K562 (cell line): ENCODE results near the gene MBD1. TPM values are rescaled to one million over a fixed set of nuclear protein-coding genes. Genes with fewer than 3 reads are reported as not detected.

ENCODE experiments used
- CREBBP ChIP-seq: IDR thresholded peaks from one replicate; pipeline ENCODE4 v1.6.1; 2012; ENCODE audit warnings: low read depth, mild to moderate bottlenecking, control low read depth, inconsistent platforms, low read length
- DMBX1 ChIP-seq: fragments of 250-450 bp; sonication (Bioruptor Pico); IDR thresholded peaks from 2 replicates; pipeline ENCODE4 v1.8.0; 2022; ENCODE audit warnings: inconsistent platforms, mild to moderate bottlenecking, moderate library complexity, borderline replicate concordance
- GABPA ChIP-seq: fragments of 200-800 bp; sonication (Bioruptor generic); conservative IDR thresholded peaks from 2 replicates; pipeline ENCODE4 v1.6.1; 2016; ENCODE audit warnings: low read depth, missing genetic modification characterization, missing compliant biosample characterization
- GTF2E2 ChIP-seq: fragments of 200-800 bp; sonication (Bioruptor generic); IDR thresholded peaks from 2 replicates; pipeline ENCODE4 v1.6.1; 2016; ENCODE audit warnings: missing genetic modification characterization, missing compliant biosample characterization
- HNRNPL ChIP-seq: fragments of 200-400 bp; formaldehyde crosslinking; IDR thresholded peaks from 2 replicates; pipeline ENCODE4 v1.6.1; 2017; ENCODE audit warnings: low read depth, mild to moderate bottlenecking, low read length
- KDM4B ChIP-seq, 2 experiments: fragments of 450-650 bp in 1 of 2; sonication (generic) in 1 of 2; IDR thresholded peaks; 2 replicates each; pipeline ENCODE4 v1.6.1; 2016 to 2017; ENCODE audit warnings: borderline replicate concordance in 2 of 2, antibody characterized with exemption in 1 of 2, low read depth in 1 of 2, mild to moderate bottlenecking in 1 of 2
- MBD2 ChIP-seq: sonication (generic); IDR thresholded peaks from 2 replicates; pipeline ENCODE4 v1.6.1; 2016; ENCODE audit warnings: low read depth, borderline replicate concordance
- NCOA6 ChIP-seq: fragments of 450-650 bp; IDR thresholded peaks from 2 replicates; pipeline ENCODE4 v1.6.1; 2017; ENCODE audit warnings: mild to moderate bottlenecking
- NRF1 ChIP-seq, 2 experiments: fragments of 450-650 bp; IDR thresholded peaks in 1 of 2; conservative IDR thresholded peaks in 1 of 2; 2 replicates each; pipeline ENCODE4 v1.6.1; 2014; ENCODE audit warnings: mild to moderate bottlenecking in 2 of 2
- RBM25 ChIP-seq: fragments of 200-400 bp; formaldehyde crosslinking; IDR thresholded peaks from 2 replicates; pipeline ENCODE4 v1.6.1; 2018; ENCODE audit warnings: low read length, low read depth, moderate library complexity; ENCODE audit not compliant: severe bottlenecking
- RUNX1 ChIP-seq: sonication (generic); IDR thresholded peaks from 2 replicates; pipeline ENCODE4 v1.6.1; 2016; ENCODE audit warnings: antibody characterized with exemption, low read depth
- SETDB1 ChIP-seq: IDR thresholded peaks from one replicate; pipeline ENCODE4 v1.6.1; 2012; ENCODE audit warnings: low read length, control low read depth, inconsistent platforms
- XRCC4 ChIP-seq: IDR thresholded peaks from one replicate; pipeline ENCODE4 v1.6.1; 2011; ENCODE audit not compliant: insufficient read depth, insufficient read length; ENCODE audit errors: extremely low read depth
- YBX1 ChIP-seq: fragments of 450-650 bp; IDR thresholded peaks from 2 replicates; pipeline ENCODE4 v1.7.1; 2016; ENCODE audit warnings: mild to moderate bottlenecking
- ZNF274 ChIP-seq: IDR thresholded peaks from 2 replicates; pipeline ENCODE4 v1.6.1; 2011; ENCODE audit warnings: low read depth, mild to moderate bottlenecking, low read length, moderate library complexity, borderline replicate concordance
- ZNF354B ChIP-seq: fragments of 250-450 bp; sonication (Bioruptor Pico); IDR thresholded peaks from 2 replicates; pipeline ENCODE4 v1.4.0; 2020
- polyA plus RNA-seq, 8 experiments: library from polyadenylated mRNA; depleted of rRNA in 4 of 8; stranded (reverse) in 5 of 8; unstranded in 3 of 8; fragments of >200 nt; fragmentation: Nextera tagmentation in 2 of 8; fragmentation: Illumina TruSeq in 1 of 8; extraction: Ambion mirVana in 2 of 8; extraction: Trizol in 1 of 8; gene quantifications; 2 replicates each; pipeline versions ENCODE4 v1.2.1 to v1.2.3, GENCODE V29; 2011 to 2014; ENCODE audit warnings: inconsistent platforms in 1 of 8, missing spikeins in 1 of 8
- total RNA-seq, 7 experiments: library from RNA; depleted of rRNA in 6 of 7; stranded (reverse); fragments of >200 nt in 6 of 7; fragmentation: Illumina TruSeq in 2 of 7; extraction: Trizol in 2 of 7; gene quantifications; 2 replicates each; pipeline versions ENCODE4 v1.2.1 to v1.2.3, GENCODE V29; 2011 to 2021; ENCODE audit warnings: low replicate concordance in 1 of 7
- TF ChIP-seq, protein P1 (sequence below), 3 experiments: fragments of 200-800 bp in 1 of 3; fragments of 250-450 bp in 1 of 3; fragments of 450-650 bp in 1 of 3; sonication (Bioruptor Pico) in 1 of 3; sonication (Bioruptor generic) in 1 of 3; formaldehyde crosslinking in 1 of 3; IDR thresholded peaks; 2 replicates each; pipeline versions ENCODE4 v1.6.1 to v1.8.0; 2016 to 2022; ENCODE audit warnings: mild to moderate bottlenecking in 2 of 3, missing genetic modification characterization in 2 of 3, missing compliant biosample characterization in 1 of 3, moderate library complexity in 1 of 3
- TF ChIP-seq, protein P2 (sequence below), 2 experiments: fragments of 250-450 bp in 1 of 2; fragments of 450-650 bp in 1 of 2; sonication (Bioruptor Pico) in 1 of 2; IDR thresholded peaks; 2 replicates each; pipeline versions ENCODE4 v1.6.1 to v1.8.0; 2016 to 2021; ENCODE audit warnings: mild to moderate bottlenecking in 2 of 2, moderate library complexity in 2 of 2, missing compliant biosample characterization in 1 of 2, missing genetic modification characterization in 1 of 2
- TF ChIP-seq, protein P3 (sequence below), 3 experiments: IDR thresholded peaks in 2 of 3; conservative IDR thresholded peaks in 1 of 3; 2 replicates each; pipeline ENCODE4 v1.5.1; 2011 to 2012; ENCODE audit warnings: low read length in 3 of 3, mild to moderate bottlenecking in 3 of 3, control low read depth in 2 of 3, improper control_type of control experiment in 1 of 3, inconsistent platforms in 1 of 3, low read depth in 1 of 3, mixed read lengths in 1 of 3, moderate library complexity in 1 of 3; ENCODE audit not compliant: insufficient read depth in 2 of 3
- TF ChIP-seq, protein P4 (sequence below): IDR thresholded peaks from 3 replicates; pipeline ENCODE4 v1.6.1; 2011; ENCODE audit warnings: borderline replicate concordance, mild to moderate bottlenecking; ENCODE audit not compliant: insufficient read length, insufficient read depth

The MBD1 gene
- total and polyA plus RNA-seq, 9 of the 15 experiments (the other 6 are each of a cell fraction or from before 2014, with no cell fraction given) = 3.0 to 59.7 (median 31.7) TPM

DNA sequence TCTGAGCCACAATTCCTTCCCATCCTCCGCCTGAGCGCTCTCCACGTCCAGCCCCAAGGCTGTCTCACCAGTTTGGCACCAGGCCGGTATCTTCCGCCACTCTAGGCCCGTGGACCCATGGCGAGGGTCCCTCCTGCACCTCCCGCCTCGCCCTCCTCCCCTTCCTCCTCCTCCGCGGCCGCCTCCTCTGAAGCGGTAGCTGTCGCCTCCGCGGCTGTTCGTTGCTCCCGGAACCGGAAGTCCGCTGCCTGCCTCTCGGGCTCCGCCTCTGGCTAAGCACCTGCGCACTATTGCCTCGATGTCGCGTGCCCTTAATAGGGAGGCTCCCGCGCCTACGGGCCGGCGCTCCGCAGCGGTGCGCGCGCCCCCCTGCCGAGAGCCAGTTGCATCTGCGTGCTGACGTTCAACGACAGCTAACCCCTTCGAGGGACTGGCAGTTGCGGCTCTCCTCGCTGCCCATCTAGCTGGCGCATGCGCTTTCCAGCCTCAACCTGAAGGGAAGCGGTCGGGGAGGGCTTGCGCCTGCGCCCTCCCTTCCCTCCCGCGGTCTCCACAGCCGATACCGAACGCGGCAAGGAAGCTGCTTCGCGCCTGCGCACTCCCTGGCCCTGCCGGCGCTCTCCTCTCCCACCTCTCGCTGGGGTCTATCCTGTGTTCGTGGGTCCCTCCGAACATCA is at the start of gene MBD1 (continued):
- TF ChIP-seq, protein P1, sequence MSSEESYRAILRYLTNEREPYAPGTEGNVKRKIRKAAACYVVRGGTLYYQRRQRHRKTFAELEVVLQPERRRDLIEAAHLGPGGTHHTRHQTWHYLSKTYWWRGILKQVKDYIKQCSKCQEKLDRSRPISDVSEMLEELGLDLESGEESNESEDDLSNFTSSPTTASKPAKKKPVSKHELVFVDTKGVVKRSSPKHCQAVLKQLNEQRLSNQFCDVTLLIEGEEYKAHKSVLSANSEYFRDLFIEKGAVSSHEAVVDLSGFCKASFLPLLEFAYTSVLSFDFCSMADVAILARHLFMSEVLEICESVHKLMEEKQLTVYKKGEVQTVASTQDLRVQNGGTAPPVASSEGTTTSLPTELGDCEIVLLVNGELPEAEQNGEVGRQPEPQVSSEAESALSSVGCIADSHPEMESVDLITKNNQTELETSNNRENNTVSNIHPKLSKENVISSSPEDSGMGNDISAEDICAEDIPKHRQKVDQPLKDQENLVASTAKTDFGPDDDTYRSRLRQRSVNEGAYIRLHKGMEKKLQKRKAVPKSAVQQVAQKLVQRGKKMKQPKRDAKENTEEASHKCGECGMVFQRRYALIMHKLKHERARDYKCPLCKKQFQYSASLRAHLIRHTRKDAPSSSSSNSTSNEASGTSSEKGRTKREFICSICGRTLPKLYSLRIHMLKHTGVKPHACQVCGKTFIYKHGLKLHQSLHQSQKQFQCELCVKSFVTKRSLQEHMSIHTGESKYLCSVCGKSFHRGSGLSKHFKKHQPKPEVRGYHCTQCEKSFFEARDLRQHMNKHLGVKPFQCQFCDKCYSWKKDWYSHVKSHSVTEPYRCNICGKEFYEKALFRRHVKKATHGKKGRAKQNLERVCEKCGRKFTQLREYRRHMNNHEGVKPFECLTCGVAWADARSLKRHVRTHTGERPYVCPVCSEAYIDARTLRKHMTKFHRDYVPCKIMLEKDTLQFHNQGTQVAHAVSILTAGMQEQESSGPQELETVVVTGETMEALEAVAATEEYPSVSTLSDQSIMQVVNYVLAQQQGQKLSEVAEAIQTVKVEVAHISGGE (CRISPR knock-in tag; IDR thresholded peaks at IDR 0.05) = peak in 1 of 3 experiments; percentile 63; a peak in 2 of 6 replicates
- TF ChIP-seq ZNF274 = no peak
- no peak for TF ChIP-seq CREBBP
- TF ChIP-seq, protein P2, sequence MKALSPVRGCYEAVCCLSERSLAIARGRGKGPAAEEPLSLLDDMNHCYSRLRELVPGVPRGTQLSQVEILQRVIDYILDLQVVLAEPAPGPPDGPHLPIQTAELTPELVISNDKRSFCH (CRISPR knock-in tag; IDR thresholded peaks at IDR 0.05) = no peak
- TF ChIP-seq, protein P2 (tag; IDR thresholded peaks at IDR 0.05) = no peak
- no peak for TF ChIP-seq SETDB1
- TF ChIP-seq DMBX1 (CRISPR knock-in tag) = no peak
- no peak for TF ChIP-seq ZNF354B (CRISPR knock-in tag)
- TF ChIP-seq HNRNPL = no peak
- TF ChIP-seq RBM25 = no peak
- no peak for TF ChIP-seq NCOA6
- TF ChIP-seq RUNX1 = no peak
- peak in 1 of 2 experiments; percentile 70; a peak in 1 of 4 replicates for TF ChIP-seq KDM4B (IDR thresholded peaks at IDR 0.05; ENCODE audit: borderline replicate concordance in 2 of 2, low read depth in 1 of 2)
- TF ChIP-seq, protein P3, sequence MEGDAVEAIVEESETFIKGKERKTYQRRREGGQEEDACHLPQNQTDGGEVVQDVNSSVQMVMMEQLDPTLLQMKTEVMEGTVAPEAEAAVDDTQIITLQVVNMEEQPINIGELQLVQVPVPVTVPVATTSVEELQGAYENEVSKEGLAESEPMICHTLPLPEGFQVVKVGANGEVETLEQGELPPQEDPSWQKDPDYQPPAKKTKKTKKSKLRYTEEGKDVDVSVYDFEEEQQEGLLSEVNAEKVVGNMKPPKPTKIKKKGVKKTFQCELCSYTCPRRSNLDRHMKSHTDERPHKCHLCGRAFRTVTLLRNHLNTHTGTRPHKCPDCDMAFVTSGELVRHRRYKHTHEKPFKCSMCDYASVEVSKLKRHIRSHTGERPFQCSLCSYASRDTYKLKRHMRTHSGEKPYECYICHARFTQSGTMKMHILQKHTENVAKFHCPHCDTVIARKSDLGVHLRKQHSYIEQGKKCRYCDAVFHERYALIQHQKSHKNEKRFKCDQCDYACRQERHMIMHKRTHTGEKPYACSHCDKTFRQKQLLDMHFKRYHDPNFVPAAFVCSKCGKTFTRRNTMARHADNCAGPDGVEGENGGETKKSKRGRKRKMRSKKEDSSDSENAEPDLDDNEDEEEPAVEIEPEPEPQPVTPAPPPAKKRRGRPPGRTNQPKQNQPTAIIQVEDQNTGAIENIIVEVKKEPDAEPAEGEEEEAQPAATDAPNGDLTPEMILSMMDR (IDR thresholded peaks at IDR 0.05 in 2 of 3, conservative IDR thresholded peaks at IDR 0.05 in 1 of 3; ENCODE audit: insufficient read depth in 2 of 3, low read depth in 1 of 3, low read length in 3 of 3) = peak in 2 of 3 experiments; percentile 23 to 29; a peak in 2 of 6 replicates
- peak; percentile 97 for TF ChIP-seq GABPA
- TF ChIP-seq, protein P4, sequence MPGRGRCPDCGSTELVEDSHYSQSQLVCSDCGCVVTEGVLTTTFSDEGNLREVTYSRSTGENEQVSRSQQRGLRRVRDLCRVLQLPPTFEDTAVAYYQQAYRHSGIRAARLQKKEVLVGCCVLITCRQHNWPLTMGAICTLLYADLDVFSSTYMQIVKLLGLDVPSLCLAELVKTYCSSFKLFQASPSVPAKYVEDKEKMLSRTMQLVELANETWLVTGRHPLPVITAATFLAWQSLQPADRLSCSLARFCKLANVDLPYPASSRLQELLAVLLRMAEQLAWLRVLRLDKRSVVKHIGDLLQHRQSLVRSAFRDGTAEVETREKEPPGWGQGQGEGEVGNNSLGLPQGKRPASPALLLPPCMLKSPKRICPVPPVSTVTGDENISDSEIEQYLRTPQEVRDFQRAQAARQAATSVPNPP = no peak
- no peak for TF ChIP-seq YBX1
- no peak for TF ChIP-seq XRCC4
- TF ChIP-seq MBD2 = peak; percentile 63; the same call in 1 of the 2 replicates
- TF ChIP-seq NRF1 (conservative IDR thresholded peaks at IDR 0.05 in 1 of 2, IDR thresholded peaks at IDR 0.05 in 1 of 2) = peak; percentile 98 to 99
- no peak for TF ChIP-seq GTF2E2 (tag)
